Neuronal stem cell (in vitro differentiated cells): Measurements from ENCODE around the gene PPP2R5B.

Experiments
- DNase-seq: peaks from one replicate; pipeline ENCODE4 v3.0.0-alpha.2; 2013; ENCODE audit warnings: low spot score
- H2AFZ ChIP-seq: one replicate; pipeline ENCODE4 v1.6.1; 2013; ENCODE audit warnings: mild to moderate bottlenecking, low read length, inconsistent platforms
- H2AK5ac ChIP-seq: 2 replicates; pipeline ENCODE4 v1.6.1; 2013; ENCODE audit warnings: low read depth, mild to moderate bottlenecking, inconsistent platforms, low read length, moderate library complexity, mixed read lengths
- H2BK120ac ChIP-seq: 2 replicates; pipeline ENCODE4 v1.6.1; 2013; ENCODE audit warnings: low read depth, mild to moderate bottlenecking, inconsistent platforms, low read length, moderate library complexity, mixed read lengths
- H2BK12ac ChIP-seq: one replicate; pipeline ENCODE4 v1.6.1; 2013; ENCODE audit warnings: low read length, inconsistent platforms
- H2BK15ac ChIP-seq: 2 replicates; pipeline ENCODE4 v1.6.1; 2013; ENCODE audit warnings: mild to moderate bottlenecking, low read length, inconsistent platforms, mixed read lengths
- H2BK5ac ChIP-seq: one replicate; pipeline ENCODE4 v1.6.1; 2013; ENCODE audit warnings: inconsistent platforms, mild to moderate bottlenecking, low read length, moderate library complexity
- H3K14ac ChIP-seq: one replicate; pipeline ENCODE4 v1.6.1; 2013; ENCODE audit warnings: low read length, inconsistent platforms
- H3K18ac ChIP-seq: 2 replicates; pipeline ENCODE4 v1.6.1; 2013; ENCODE audit warnings: low read length, inconsistent platforms
- H3K23ac ChIP-seq: 2 replicates; pipeline ENCODE4 v1.6.1; 2013; ENCODE audit warnings: low read depth, mild to moderate bottlenecking, mixed read lengths, low read length, inconsistent platforms; ENCODE audit not compliant: poor library complexity
- H3K27ac ChIP-seq: replicated peaks from 3 replicates; pipeline ENCODE4 v1.5.1; 2013; ENCODE audit warnings: low read length, inconsistent platforms
- H3K27me3 ChIP-seq, 3 experiments: 2 replicates each; pipeline ENCODE4 v1.6.1; 2013; ENCODE audit warnings: low read length in 3 of 3, mild to moderate bottlenecking in 2 of 3, inconsistent platforms in 1 of 3, low read depth in 1 of 3, mixed read lengths in 1 of 3, moderate library complexity in 1 of 3; ENCODE audit not compliant: control insufficient read depth in 3 of 3, insufficient read depth in 3 of 3
- H3K36me3 ChIP-seq, 2 donors: replicated peaks in 1 of 2; 2 replicates each; pipeline ENCODE4 v1.6.1; 2013; ENCODE audit warnings: low read length in 2 of 2; ENCODE audit not compliant: control insufficient read depth in 2 of 2, insufficient read depth in 2 of 2
- H3K4ac ChIP-seq: 2 replicates; pipeline ENCODE4 v1.6.1; 2013; ENCODE audit warnings: inconsistent platforms, mild to moderate bottlenecking, low read length, moderate library complexity
- H3K4me1 ChIP-seq, 2 donors: 1 replicate in 1 of 2; 2 replicates in 1 of 2; pipeline ENCODE4 v1.6.1; 2013; ENCODE audit warnings: low read length in 2 of 2, low read depth in 1 of 2; ENCODE audit not compliant: control insufficient read depth in 2 of 2, insufficient read depth in 1 of 2
- H3K4me2 ChIP-seq: one replicate; pipeline ENCODE4 v1.6.1; 2013; ENCODE audit warnings: mild to moderate bottlenecking, low read length, inconsistent platforms; ENCODE audit not compliant: insufficient read depth, poor library complexity, severe bottlenecking
- H3K4me3 ChIP-seq, 2 donors: 2 replicates each; pipeline ENCODE4 v1.5.1; 2013; ENCODE audit warnings: low read length in 2 of 2, mild to moderate bottlenecking in 2 of 2, inconsistent platforms in 1 of 2, moderate library complexity in 1 of 2
- H3K79me1 ChIP-seq: one replicate; pipeline ENCODE4 v1.6.1; 2013; ENCODE audit warnings: low read depth, mild to moderate bottlenecking, inconsistent platforms, low read length, moderate library complexity
- H3K9ac ChIP-seq: one replicate; pipeline ENCODE4 v1.6.1; 2013; ENCODE audit warnings: mild to moderate bottlenecking, low read depth, low read length, inconsistent platforms; ENCODE audit not compliant: poor library complexity
- H3K9me3 ChIP-seq, 2 donors: replicated peaks in 1 of 2; 2 replicates each; pipeline versions ENCODE3 to v1.6.1; 2013; ENCODE audit warnings: low read length in 2 of 2, mild to moderate bottlenecking in 2 of 2, inconsistent platforms in 1 of 2, low read depth in 1 of 2, mixed read lengths in 1 of 2, moderate library complexity in 1 of 2; ENCODE audit not compliant: control insufficient read depth in 2 of 2, insufficient read depth in 1 of 2
- H4K8ac ChIP-seq: one replicate; pipeline ENCODE4 v1.6.1; 2013; ENCODE audit warnings: low read depth, mild to moderate bottlenecking, inconsistent platforms, low read length, moderate library complexity
- H4K91ac ChIP-seq: one replicate; pipeline ENCODE4 v1.6.1; 2013; ENCODE audit warnings: low read length, low read depth, mild to moderate bottlenecking, inconsistent platforms; ENCODE audit not compliant: poor library complexity
- WGBS, 2 donors: extraction: QIAGEN DNeasy Blood & Tissue Kit; methylation state at CpG; one replicate each; pipeline ENCODE4 v1.1.7; 2013; ENCODE audit warnings: missing lambda C conversion rate in 2 of 2, mixed read lengths in 1 of 2; ENCODE audit not compliant: insufficient read length in 2 of 2, insufficient replicate concordance in 1 of 2; ENCODE audit errors: extremely low coverage in 2 of 2; 5-methylcytosine and 5-hydroxymethylcytosine counted together

Gene PPP2R5B

GRCh38 chr11:64894812-64895452 lies 29.6 kb upstream of the PPP2R5B start:
- H3K18ac ChIP-seq, result no peak overlapping the region
- H2AK5ac ChIP-seq, result no peak overlapping the region
- no peak for DNase-seq
- H3K4me2 ChIP-seq, result no peak overlapping the region
- H2BK12ac ChIP-seq, result no peak overlapping the region
- H3K4ac ChIP-seq, result no peak overlapping the region
- no peak overlapping the region for H3K4me3 ChIP-seq
- peak overlapping the region; percentile 38 for H3K14ac ChIP-seq
- no peak overlapping the region for H3K23ac ChIP-seq
- H3K4me1 ChIP-seq, result peaks cover 0 to 2% of the 10 kb centered on the region in 2 donors
- H2AFZ ChIP-seq, result no peak overlapping the region
- H2BK5ac ChIP-seq, result no peak overlapping the region
- no peaks in the 10 kb centered on the region for H3K27me3 ChIP-seq
- no peak overlapping the region for H4K8ac ChIP-seq
- H3K27ac ChIP-seq, result no peak overlapping the region
- no peak overlapping the region for H2BK120ac ChIP-seq
- H3K79me1 ChIP-seq, result peaks cover 1% of the 10 kb centered on the region
- H3K36me3 ChIP-seq, result peaks cover 8% of the 10 kb centered on the region in 2 donors
- no CpG with 5 or more reads among the region's 39 CpGs for WGBS, 2 donors
- no peak overlapping the region for H4K91ac ChIP-seq
- no peak overlapping the region for H2BK15ac ChIP-seq
- H3K9ac ChIP-seq, result peak overlapping the region; percentile 84
- H3K9me3 ChIP-seq, result no peaks in the 10 kb centered on the region

DNA sequence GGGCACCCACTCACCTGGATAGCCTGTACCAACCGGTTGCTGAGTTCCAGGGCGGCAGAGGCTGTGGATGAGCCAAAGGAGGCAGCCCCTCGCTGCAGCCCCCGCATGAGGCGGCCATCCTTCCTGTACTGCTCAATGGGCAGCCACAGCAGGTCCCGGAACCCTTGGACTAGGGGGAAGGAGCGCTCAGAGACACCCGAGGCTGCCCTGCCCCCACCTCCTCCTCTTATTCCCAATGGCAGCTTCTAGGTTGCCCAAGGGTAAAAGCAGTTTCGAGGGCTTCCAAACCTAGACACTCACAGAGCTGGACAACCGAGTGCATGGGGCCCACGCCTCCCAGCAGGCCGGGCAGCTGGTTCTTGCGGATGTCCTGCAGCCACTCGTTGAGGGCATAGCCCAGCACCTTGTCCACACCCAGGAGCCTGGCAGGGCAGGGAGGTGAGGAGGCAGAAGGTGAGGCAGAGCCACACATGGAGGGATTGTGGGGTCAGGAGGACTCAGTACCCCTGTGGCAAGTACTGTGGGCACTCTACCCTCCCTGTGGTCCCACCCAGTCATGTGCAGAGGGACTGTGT lies 28.0 kb upstream of the PPP2R5B start:
- Histone ChIP-seq H3K4me1 (peaks cover 0 to 2% of the 10 kb centered on the region in 2 donors), H3K79me1 (peaks cover 1% of the 10 kb centered on the region), H3K9ac (no peak overlapping the region), H3K27ac (no peak overlapping the region), H4K8ac (no peak overlapping the region), H3K9me3 (no peaks in the 10 kb centered on the region), H3K4ac (no peak overlapping the region), H2BK5ac (no peak overlapping the region), H3K14ac (no peak overlapping the region), H3K27me3 (no peaks in the 10 kb centered on the region), H3K4me2 (no peak overlapping the region), H4K91ac (no peak overlapping the region), H2AFZ (no peak overlapping the region), H3K4me3 (no peak overlapping the region), H3K36me3 (peaks cover 12 to 14% of the 10 kb centered on the region in 2 donors), H3K23ac (peak overlapping the region; percentile 20), H2BK120ac (no peak overlapping the region), H2AK5ac (no peak overlapping the region), H3K18ac (no peak overlapping the region), H2BK15ac (no peak overlapping the region), H2BK12ac (no peak overlapping the region)
- no CpG with 5 or more reads among the region's 14 CpGs for WGBS, 2 donors
- DNase-seq, result no peak

- H3K9ac ChIP-seq, result no peak overlapping the region
- H3K27ac ChIP-seq, result no peak overlapping the region
- H3K4me2 ChIP-seq, result no peak overlapping the region
- DNase-seq, result no peak
- no peak overlapping the region for H3K23ac ChIP-seq
- no peak overlapping the region for H3K14ac ChIP-seq
- no peak overlapping the region for H2AFZ ChIP-seq
- H2BK5ac ChIP-seq, result no peak overlapping the region
- no peak overlapping the region for H3K18ac ChIP-seq
- H2BK12ac ChIP-seq, result peak overlapping the region; percentile 22
- no peak overlapping the region for H2BK15ac ChIP-seq
- no peak overlapping the region for H4K8ac ChIP-seq
- no peak overlapping the region for H3K4ac ChIP-seq
- no peak overlapping the region for H2AK5ac ChIP-seq
- no peak overlapping the region for H4K91ac ChIP-seq
- no CpG with 5 or more reads among the region's 19 CpGs for WGBS, 2 donors
- H3K79me1 ChIP-seq, result peaks cover 1% of the 10 kb centered on the region
- no peak overlapping the region for H2BK120ac ChIP-seq
- H3K4me1 ChIP-seq, result peaks cover 0 to 2% of the 10 kb centered on the region in 2 donors
- no peaks in the 10 kb centered on the region for H3K27me3 ChIP-seq
- H3K4me3 ChIP-seq, result no peak overlapping the region
- peaks cover 17 to 19% of the 10 kb centered on the region in 2 donors for H3K36me3 ChIP-seq
- no peaks in the 10 kb centered on the region for H3K9me3 ChIP-seq
These were observed 27.0 kb upstream of the PPP2R5B start for GRCh38 chr11:64897381-64898075.

GRCh38 chr11:64898076-64898445 lies 26.4 kb upstream of the PPP2R5B start:
- no peak overlapping the region for H3K4me3 ChIP-seq
- no peak overlapping the region for H3K4ac ChIP-seq
- peaks cover 19 to 23% of the 10 kb centered on the region in 2 donors for H3K36me3 ChIP-seq
- no peak overlapping the region for H2AK5ac ChIP-seq
- peak overlapping the region; percentile 73 for H3K23ac ChIP-seq
- no peak overlapping the region for H3K4me2 ChIP-seq
- DNase-seq, result no peak
- H2AFZ ChIP-seq, result no peak overlapping the region
- no peak overlapping the region for H4K91ac ChIP-seq
- no peak overlapping the region for H4K8ac ChIP-seq
- no peak overlapping the region for H2BK120ac ChIP-seq
- no peaks in the 10 kb centered on the region for H3K27me3 ChIP-seq
- WGBS, 2 donors, result no CpG with 5 or more reads among the region's 9 CpGs
- H2BK15ac ChIP-seq, result no peak overlapping the region
- H3K79me1 ChIP-seq, result peaks cover 1% of the 10 kb centered on the region
- H3K9ac ChIP-seq, result no peak overlapping the region
- H2BK12ac ChIP-seq, result no peak overlapping the region
- no peak overlapping the region for H3K27ac ChIP-seq
- H3K4me1 ChIP-seq, result peaks cover 0 to 2% of the 10 kb centered on the region in 2 donors
- no peak overlapping the region for H2BK5ac ChIP-seq
- H3K14ac ChIP-seq, result no peak overlapping the region
- H3K18ac ChIP-seq, result no peak overlapping the region
- no peaks in the 10 kb centered on the region for H3K9me3 ChIP-seq
